ENCODE data around the gene IL21.
"Not testable (repeated sequence)": the region's sequence is repeated elsewhere in the genome, so short reads cannot be mapped to it uniquely, and the experiment has no call there.

Gene IL21

GRCh38 chr4:122577189-122577553 lies 43.7 kb downstream of the IL21 start:
- DNase-seq: no peak

DNA sequence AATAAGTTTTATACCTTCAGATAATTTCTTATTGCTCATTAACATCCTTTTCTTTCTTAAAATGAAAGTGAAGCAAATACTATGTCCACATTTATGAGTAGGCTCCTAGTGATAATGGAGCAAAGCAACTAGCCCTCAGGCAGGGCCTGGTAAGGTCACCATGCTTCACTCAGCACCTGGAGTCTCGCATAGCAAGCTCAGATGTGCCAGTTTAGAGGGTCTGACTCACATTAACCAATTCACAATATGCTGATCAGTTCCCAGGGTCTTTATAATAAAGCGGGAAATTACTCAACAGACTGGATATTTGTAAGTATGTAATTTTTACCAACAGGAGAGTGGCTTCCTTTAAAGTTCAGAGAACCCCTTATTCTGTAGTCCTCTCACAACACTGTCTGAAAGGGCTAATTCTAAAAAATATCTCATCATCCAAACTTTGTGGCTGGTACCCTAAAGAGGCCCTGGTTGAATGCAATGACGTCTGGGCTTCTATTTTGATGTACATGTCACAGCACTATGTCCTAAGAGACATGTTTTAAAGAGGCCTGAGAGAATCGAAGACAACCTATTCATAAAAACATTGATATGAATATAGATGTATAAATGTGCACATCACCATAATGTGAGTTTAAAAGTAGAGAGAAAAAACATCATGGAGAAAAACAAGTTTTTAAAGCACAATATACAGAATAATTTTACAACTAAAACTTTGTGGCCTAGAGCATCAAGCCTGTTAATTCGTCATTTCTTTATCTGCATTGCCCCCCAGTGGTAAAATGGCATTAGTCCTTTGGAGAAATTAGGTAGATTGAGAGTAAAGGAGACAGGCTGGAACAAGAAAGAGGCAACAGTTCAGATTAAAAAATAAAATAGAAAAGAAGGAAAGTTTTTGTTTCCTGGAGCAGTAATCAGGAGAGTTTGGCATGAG lies 44.3 kb downstream of the IL21 start:
- no peak for DNase-seq

GRCh38 chr4:122574347-122574746 lies 46.5 kb downstream of the IL21 start:
- not testable (repeated sequence) for DNase-seq

DNA sequence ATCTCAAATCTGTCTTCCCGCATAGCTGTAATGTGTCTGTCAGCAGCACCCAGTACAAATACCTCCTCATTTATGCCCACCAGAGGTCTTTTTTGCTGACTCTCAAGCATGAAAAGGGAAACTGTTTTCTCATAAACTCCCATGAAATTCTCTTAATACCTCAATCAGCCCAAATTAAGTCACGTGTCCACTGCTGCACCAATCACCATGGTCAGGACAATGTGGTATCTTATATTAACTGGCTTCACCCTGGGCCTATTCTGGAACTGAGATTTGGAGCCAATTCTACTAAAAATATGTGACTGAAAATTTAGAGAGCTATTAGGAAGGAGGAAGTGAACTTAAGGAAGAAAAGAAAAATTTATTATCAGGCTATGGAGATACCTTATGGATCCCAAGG lies 58.4 kb downstream of the IL21 start:
- no peak for DNase-seq
